IMR-90 (cell line): ENCODE results near the gene MDM1. TPM values are rescaled to one million over a fixed set of nuclear protein-coding genes. Genes with fewer than 3 reads are reported as not detected.

Source experiments
- ATAC-seq: fragments of 200-7000 bp; cut with Tn5 transposase; 2 replicates; pipeline ENCODE4 v1.9.1; 2020; ENCODE audit warnings: low read depth, mild to moderate bottlenecking, moderate library complexity
- BruUV-seq: library from RNA; stranded (reverse); fragments of 400-500 nt; replicated peaks from 2 replicates; lab custom pipeline; 2021; lab: Mats Ljungman, UMichigan
- CTCF ChIA-PET: fragments of 300-600 bp; formaldehyde crosslinking; extraction: SDS; loops from one replicate; lab custom pipeline; 2021; ENCODE audit warnings: antibody characterized with exemption; lab: Yijun Ruan, JAX
- POLR2A ChIA-PET: fragments of 300-600 bp; sonication (Branson Sonifier 250); formaldehyde crosslinking; loops from one replicate; lab custom pipeline; 2022; ENCODE audit warnings: antibody characterized with exemption; ENCODE audit not compliant: unreplicated experiment; lab: Charles Lee
- DNase-seq: peaks from one replicate; pipeline ENCODE4 v3.0.0; 2013
- H2AFZ ChIP-seq: replicated peaks from 2 replicates; pipeline ENCODE3; 2013; ENCODE audit warnings: low read length, mild to moderate bottlenecking; ENCODE audit not compliant: poor library complexity
- H2AK5ac ChIP-seq: 2 replicates; pipeline ENCODE4 v1.6.1; 2013; ENCODE audit warnings: low read depth, low read length, inconsistent platforms
- H2AK9ac ChIP-seq: replicated peaks from 2 replicates; pipeline ENCODE3; 2013; ENCODE audit warnings: mild to moderate bottlenecking, low read depth, low read length, moderate library complexity; ENCODE audit not compliant: poor library complexity
- H2BK120ac ChIP-seq: 2 replicates; pipeline ENCODE4 v1.6.1; 2013; ENCODE audit warnings: low read depth, low read length, inconsistent platforms
- H2BK15ac ChIP-seq: 3 replicates; pipeline ENCODE4 v1.6.1; 2013; ENCODE audit warnings: low read depth, low read length, inconsistent platforms
- H2BK20ac ChIP-seq: 2 replicates; pipeline ENCODE4 v1.6.1; 2013; ENCODE audit warnings: low read depth, mild to moderate bottlenecking, inconsistent platforms, low read length, moderate library complexity
- H2BK5ac ChIP-seq: 2 replicates; pipeline ENCODE4 v1.6.1; 2013; ENCODE audit warnings: mild to moderate bottlenecking, low read depth, low read length, inconsistent platforms; ENCODE audit not compliant: poor library complexity, severe bottlenecking
- H3K14ac ChIP-seq: replicated peaks from 2 replicates; pipeline ENCODE4 v1.6.1; 2013; ENCODE audit warnings: low read depth, low read length, inconsistent platforms
- H3K18ac ChIP-seq: 2 replicates; pipeline ENCODE4 v1.6.1; 2013; ENCODE audit warnings: low read depth, low read length, control low read depth
- H3K23ac ChIP-seq: 2 replicates; pipeline ENCODE4 v1.6.1; 2013; ENCODE audit warnings: low read depth, low read length, inconsistent platforms
- H3K27ac ChIP-seq: 2 replicates; pipeline ENCODE4 v1.5.1; 2013; ENCODE audit warnings: mild to moderate bottlenecking, control low read depth, low read length; ENCODE audit not compliant: insufficient read depth
- H3K27me3 ChIP-seq: 2 replicates; pipeline ENCODE4 v1.6.1; 2013; ENCODE audit warnings: low read length; ENCODE audit not compliant: control insufficient read depth, insufficient read depth
- H3K36me3 ChIP-seq: 2 replicates; pipeline ENCODE4 v1.6.1; 2013; ENCODE audit warnings: low read length, mixed read lengths; ENCODE audit not compliant: control insufficient read depth, insufficient read depth
- H3K4ac ChIP-seq: 2 replicates; pipeline ENCODE4 v1.6.1; 2013; ENCODE audit warnings: low read depth, low read length, inconsistent platforms
- H3K4me1 ChIP-seq: 2 replicates; pipeline ENCODE4 v1.6.1; 2013; ENCODE audit warnings: low read length, mixed read lengths; ENCODE audit not compliant: control insufficient read depth, insufficient read depth
- H3K4me2 ChIP-seq: 2 replicates; pipeline ENCODE4 v1.6.1; 2013; ENCODE audit warnings: low read depth, mild to moderate bottlenecking, control low read depth, low read length, moderate library complexity
- H3K4me3 ChIP-seq: 2 replicates; pipeline ENCODE4 v1.5.1; 2013; ENCODE audit warnings: low read depth, mild to moderate bottlenecking, control low read depth, low read length, moderate library complexity; ENCODE audit not compliant: insufficient read depth
- H3K56ac ChIP-seq: 2 replicates; pipeline ENCODE4 v1.6.1; 2013; ENCODE audit warnings: low read length, inconsistent platforms; ENCODE audit not compliant: insufficient read depth; ENCODE audit errors: extremely low read depth
- H3K79me1 ChIP-seq, 2 experiments: 2 replicates each; pipeline ENCODE4 v1.6.1; 2013; ENCODE audit warnings: low read length in 2 of 2, inconsistent platforms in 1 of 2, low read depth in 1 of 2
- H3K9ac ChIP-seq: 2 replicates; pipeline ENCODE4 v1.6.1; 2013; ENCODE audit warnings: low read depth, low read length, control low read depth
- H3K9me1 ChIP-seq: 2 replicates; pipeline ENCODE4 v1.6.1; 2013; ENCODE audit warnings: low read length, inconsistent platforms; ENCODE audit not compliant: insufficient read depth
- H3K9me3 ChIP-seq: 2 replicates; pipeline ENCODE4 v1.6.1; 2013; ENCODE audit warnings: low read length; ENCODE audit not compliant: control insufficient read depth, insufficient read depth
- H4K20me1 ChIP-seq: 2 replicates; pipeline ENCODE4 v1.6.1; 2013; ENCODE audit warnings: low read length, inconsistent platforms; ENCODE audit not compliant: insufficient read depth
- H4K5ac ChIP-seq: 2 replicates; pipeline ENCODE4 v1.6.1; 2013; ENCODE audit warnings: mild to moderate bottlenecking, low read depth, low read length, control low read depth
- H4K8ac ChIP-seq, 2 experiments: 2 replicates each; pipeline ENCODE4 v1.6.1; 2013; ENCODE audit warnings: low read depth in 2 of 2, low read length in 2 of 2, control low read depth in 1 of 2, inconsistent platforms in 1 of 2
- H4K91ac ChIP-seq: 2 replicates; pipeline ENCODE4 v1.6.1; 2013; ENCODE audit warnings: low read depth, low read length, inconsistent platforms; ENCODE audit not compliant: insufficient read depth
- BHLHE40 ChIP-seq: fragments of 150-350 bp; IDR thresholded peaks from 2 replicates; pipeline ENCODE4 v1.6.1; 2016; ENCODE audit warnings: mild to moderate bottlenecking, low read depth, low read length
- CTCF ChIP-seq: conservative IDR thresholded peaks from 2 replicates; pipeline ENCODE4 v1.5.1; 2012; ENCODE audit warnings: mild to moderate bottlenecking, low read depth, low read length, improper control_type of control experiment
- ELK1 ChIP-seq: fragments of 150-350 bp; IDR thresholded peaks from 2 replicates; pipeline ENCODE4 v1.6.1; 2016; ENCODE audit warnings: low read depth, mild to moderate bottlenecking, low read length, moderate library complexity, borderline replicate concordance
- MAFK ChIP-seq: IDR thresholded peaks from 2 replicates; pipeline ENCODE4 v1.6.1; 2012; ENCODE audit warnings: low read depth, low read length, improper control_type of control experiment
- MAZ ChIP-seq: IDR thresholded peaks from 2 replicates; pipeline ENCODE4 v1.6.1; 2012; ENCODE audit warnings: low read depth, mild to moderate bottlenecking, low read length, improper control_type of control experiment, moderate library complexity, borderline replicate concordance
- RFX5 ChIP-seq: IDR thresholded peaks from 2 replicates; pipeline ENCODE4 v1.8.0; 2012; ENCODE audit warnings: low read depth, mild to moderate bottlenecking, low read length, moderate library complexity
- SMC3 ChIP-seq: fragments of 150-350 bp; IDR thresholded peaks from 2 replicates; pipeline ENCODE4 v1.6.1; 2016; ENCODE audit warnings: low read depth, mild to moderate bottlenecking, antibody characterized with exemption, low read length, moderate library complexity
- WGBS, 2 experiments: methylation state at CpG; one replicate each; pipeline versions ENCODE4 v1.1.5 to v1.1.7; 2013; ENCODE audit warnings: missing lambda C conversion rate in 2 of 2; ENCODE audit not compliant: insufficient read length in 1 of 2; ENCODE audit errors: extremely low coverage in 2 of 2; 5-methylcytosine and 5-hydroxymethylcytosine counted together
- dilution Hi-C: fragments of 300-500 bp; cut with HindIII; formaldehyde crosslinking; loops from one replicate; pipeline ENCODE4 v1.14.3; 2018; ENCODE audit warnings: low sequenced_read_pairs; ENCODE audit not compliant: unreplicated experiment
- in situ Hi-C: fragments of 300-500 bp; cut with MboI; formaldehyde crosslinking; loops from 3 replicates; pipeline ENCODE4 v1.14.3; 2019; ENCODE audit warnings: low sequenced_read_pairs, inconsistent platforms, mixed read lengths
- intact Hi-C: fragments of 100-400 bp; cut with micrococcal nuclease; formaldehyde crosslinking; loops from 2 replicates; pipeline ENCODE4 v1.10.0; 2022
- polyA plus RNA-seq, 3 experiments: library from polyadenylated mRNA; depleted of rRNA; stranded (reverse); fragments of >200 nt; gene quantifications; 2 replicates each; pipeline ENCODE4 v1.2.3, GENCODE V29; 2012; ENCODE audit warnings: low replicate concordance in 1 of 3
- total RNA-seq: library from RNA; depleted of rRNA; stranded (reverse); fragments of >200 nt; gene quantifications from 2 replicates; pipeline ENCODE4 v1.2.3, GENCODE V29; 2012

MDM1 gene
- total and polyA plus RNA-seq, 2 of the 4 experiments (the other 2 are of a cell fraction): 5.6 to 5.7 TPM

GRCh38 chr12:68336889-68337303 is 4.7 kb upstream of the MDM1 start:
- no peak overlapping the region for H3K4me3 ChIP-seq
- DNase-seq: no peak
- H2AK5ac ChIP-seq: no peak overlapping the region
- no peaks in the 10 kb centered on the region for H3K9me1 ChIP-seq
- peaks cover 0 to 1% of the 10 kb centered on the region in 2 experiments; a peak in 2 of 4 replicates for H3K79me1 ChIP-seq
- ChIA-PET CTCF (no interaction called here), POLR2A (no interaction called here)
- no peak overlapping the region for H3K56ac ChIP-seq
- no peaks in the 10 kb centered on the region for H3K4me1 ChIP-seq
- no peak overlapping the region for H3K14ac ChIP-seq
- peaks cover 4% of the 10 kb centered on the region for H3K27me3 ChIP-seq
- WGBS, 2 experiments: no CpG with 5 or more reads among the region's 4 CpGs
- intact Hi-C loops (no loop called here), in situ Hi-C loops (no loop called here), dilution Hi-C loops (no loop called here)
- no peak overlapping the region for H2BK5ac ChIP-seq
- H3K9ac ChIP-seq: no peak overlapping the region
- H4K20me1 ChIP-seq: no peaks in the 10 kb centered on the region
- no peaks in the 10 kb centered on the region for H3K36me3 ChIP-seq
- H4K5ac ChIP-seq: no peak overlapping the region
- H2AK9ac ChIP-seq: no peak overlapping the region
- H3K4ac ChIP-seq: no peak overlapping the region
- no peak for ATAC-seq
- no peak overlapping the region for H3K18ac ChIP-seq
- no peak overlapping the region for H2BK15ac ChIP-seq
- no peak overlapping the region for H2AFZ ChIP-seq
- no peak overlapping the region for H3K27ac ChIP-seq
- no peak overlapping the region for H4K8ac ChIP-seq
- H4K91ac ChIP-seq: no peak overlapping the region
- no peak overlapping the region for H2BK20ac ChIP-seq
- H3K9me3 ChIP-seq: no peaks in the 10 kb centered on the region
- BruUV-seq: no TSS peak
- no peak overlapping the region for H3K23ac ChIP-seq
- H2BK120ac ChIP-seq: no peak overlapping the region
- TF ChIP-seq ELK1 (no peak), BHLHE40 (no peak), MAZ (no peak), SMC3 (no peak), RFX5 (no peak), CTCF (no peak), MAFK (no peak)
- no peak overlapping the region for H3K4me2 ChIP-seq
